Breast epithelium (tissue), 3 donors: ENCODE data around the gene CFL2.

Experiments
- POLR2A ChIP-seq: fragments of 450-650 bp; IDR thresholded peaks from one replicate; pipeline ENCODE4 v1.6.1; 2016; ENCODE audit warnings: antibody characterized with exemption, mild to moderate bottlenecking, moderate library complexity
- POLR2AphosphoS5 ChIP-seq, 3 donors: sonication (generic); formaldehyde crosslinking; IDR thresholded peaks; one replicate each; pipeline ENCODE4 v1.6.1; 2017; ENCODE audit warnings: antibody characterized with exemption in 3 of 3
- TF ChIP-seq, protein P1 (sequence below), 3 donors: fragments of 450-650 bp; IDR thresholded peaks; one replicate each; pipeline ENCODE4 v1.5.1; 2016 to 2017; ENCODE audit warnings: antibody characterized with exemption in 3 of 3, mild to moderate bottlenecking in 3 of 3, moderate library complexity in 3 of 3

DNA sequence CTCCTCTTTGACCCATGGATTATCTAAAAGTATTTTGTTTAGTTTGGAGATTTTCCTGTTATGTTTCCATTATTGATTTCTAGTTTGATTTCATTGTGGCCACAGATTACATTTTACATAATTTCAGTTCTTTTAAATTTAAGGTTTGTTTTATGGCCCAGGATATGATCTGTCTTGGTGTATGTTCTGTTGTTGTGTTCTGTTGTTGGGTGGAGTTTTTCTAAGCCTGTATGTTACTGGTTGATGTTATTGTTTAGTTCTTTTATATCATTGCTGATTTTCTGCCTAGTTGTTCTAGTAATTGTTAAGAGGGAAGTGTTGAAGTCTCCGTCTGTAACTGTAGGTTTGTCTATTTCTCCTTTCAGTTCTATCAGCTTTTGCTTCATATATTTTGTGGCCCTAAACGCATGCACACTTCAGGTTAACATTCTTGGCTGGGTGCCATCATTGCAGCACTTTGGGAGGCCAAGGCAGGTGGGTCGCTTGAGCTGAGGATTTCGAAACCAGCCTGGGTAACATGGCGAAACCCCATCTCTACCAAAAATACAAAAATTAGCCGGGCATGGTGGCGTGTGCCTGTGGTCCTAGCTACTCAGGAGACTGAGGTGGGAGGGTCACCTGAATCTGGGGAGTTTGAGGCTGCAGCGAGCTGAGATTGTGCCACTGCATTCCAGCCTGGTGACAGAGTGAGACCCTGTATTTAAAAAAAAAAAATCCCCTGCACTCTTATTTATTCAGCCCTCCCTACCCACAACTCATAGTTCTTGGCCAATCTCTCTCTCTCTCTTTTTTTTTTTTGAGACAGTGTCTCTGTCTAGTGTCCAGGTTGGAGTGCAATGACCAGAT lies 28.1 kb upstream of the CFL2 start:
- TF ChIP-seq POLR2AphosphoS5 (IDR thresholded peaks at IDR 0.05) (no peak), POLR2A (no peak)
- TF ChIP-seq, protein P1, sequence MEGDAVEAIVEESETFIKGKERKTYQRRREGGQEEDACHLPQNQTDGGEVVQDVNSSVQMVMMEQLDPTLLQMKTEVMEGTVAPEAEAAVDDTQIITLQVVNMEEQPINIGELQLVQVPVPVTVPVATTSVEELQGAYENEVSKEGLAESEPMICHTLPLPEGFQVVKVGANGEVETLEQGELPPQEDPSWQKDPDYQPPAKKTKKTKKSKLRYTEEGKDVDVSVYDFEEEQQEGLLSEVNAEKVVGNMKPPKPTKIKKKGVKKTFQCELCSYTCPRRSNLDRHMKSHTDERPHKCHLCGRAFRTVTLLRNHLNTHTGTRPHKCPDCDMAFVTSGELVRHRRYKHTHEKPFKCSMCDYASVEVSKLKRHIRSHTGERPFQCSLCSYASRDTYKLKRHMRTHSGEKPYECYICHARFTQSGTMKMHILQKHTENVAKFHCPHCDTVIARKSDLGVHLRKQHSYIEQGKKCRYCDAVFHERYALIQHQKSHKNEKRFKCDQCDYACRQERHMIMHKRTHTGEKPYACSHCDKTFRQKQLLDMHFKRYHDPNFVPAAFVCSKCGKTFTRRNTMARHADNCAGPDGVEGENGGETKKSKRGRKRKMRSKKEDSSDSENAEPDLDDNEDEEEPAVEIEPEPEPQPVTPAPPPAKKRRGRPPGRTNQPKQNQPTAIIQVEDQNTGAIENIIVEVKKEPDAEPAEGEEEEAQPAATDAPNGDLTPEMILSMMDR (IDR thresholded peaks at IDR 0.05) = no peak
